ENCODE results near the gene FAM32A.

FAM32A gene

DNA sequence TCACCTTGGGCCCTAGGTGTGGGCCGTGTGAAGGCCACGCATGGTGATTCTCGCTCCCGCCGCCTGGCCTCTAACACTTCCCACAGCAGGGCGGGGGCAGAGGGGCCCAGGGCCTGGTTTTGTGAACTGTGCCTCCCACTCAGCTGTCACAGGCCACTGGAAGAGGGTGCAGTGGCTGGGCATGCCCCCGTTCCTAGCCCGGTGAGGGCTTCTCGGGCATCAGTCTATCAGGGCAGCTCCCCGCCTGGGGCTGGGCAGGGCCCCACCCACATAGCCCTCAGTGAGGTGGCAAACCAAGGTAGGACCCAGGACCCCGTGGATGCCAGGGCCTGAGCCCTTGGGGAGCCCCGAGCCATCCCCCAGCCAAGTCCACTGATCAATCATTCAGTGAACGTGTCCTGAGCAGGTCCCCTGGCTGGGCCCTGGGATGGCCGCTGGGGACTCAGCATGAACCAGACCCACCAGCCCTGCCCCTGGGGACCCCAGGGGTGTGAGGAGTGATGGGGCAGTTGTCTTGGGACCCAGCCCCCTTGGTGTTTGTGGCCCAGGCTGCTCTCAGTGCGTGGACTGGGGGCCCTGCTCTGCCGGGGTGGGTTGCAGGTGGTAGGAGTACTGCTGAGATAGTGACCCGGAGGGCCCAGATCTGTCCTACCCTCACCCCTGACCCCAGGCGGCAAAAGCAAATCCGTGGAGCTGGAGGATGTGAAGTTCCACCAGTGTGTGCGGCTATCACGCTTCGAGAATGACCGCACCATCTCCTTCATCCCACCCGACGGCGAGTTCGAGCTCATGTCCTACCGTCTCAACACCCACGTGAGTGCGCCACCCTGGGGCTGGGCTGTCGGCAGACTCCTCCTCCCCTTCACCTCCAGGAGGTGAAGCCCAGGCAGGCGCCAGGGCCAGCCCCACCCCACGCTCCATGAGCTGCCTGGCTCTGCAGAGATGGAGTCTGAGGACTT lies 41.9 kb downstream of the FAM32A start:
- no peak for DNase-seq

DNA sequence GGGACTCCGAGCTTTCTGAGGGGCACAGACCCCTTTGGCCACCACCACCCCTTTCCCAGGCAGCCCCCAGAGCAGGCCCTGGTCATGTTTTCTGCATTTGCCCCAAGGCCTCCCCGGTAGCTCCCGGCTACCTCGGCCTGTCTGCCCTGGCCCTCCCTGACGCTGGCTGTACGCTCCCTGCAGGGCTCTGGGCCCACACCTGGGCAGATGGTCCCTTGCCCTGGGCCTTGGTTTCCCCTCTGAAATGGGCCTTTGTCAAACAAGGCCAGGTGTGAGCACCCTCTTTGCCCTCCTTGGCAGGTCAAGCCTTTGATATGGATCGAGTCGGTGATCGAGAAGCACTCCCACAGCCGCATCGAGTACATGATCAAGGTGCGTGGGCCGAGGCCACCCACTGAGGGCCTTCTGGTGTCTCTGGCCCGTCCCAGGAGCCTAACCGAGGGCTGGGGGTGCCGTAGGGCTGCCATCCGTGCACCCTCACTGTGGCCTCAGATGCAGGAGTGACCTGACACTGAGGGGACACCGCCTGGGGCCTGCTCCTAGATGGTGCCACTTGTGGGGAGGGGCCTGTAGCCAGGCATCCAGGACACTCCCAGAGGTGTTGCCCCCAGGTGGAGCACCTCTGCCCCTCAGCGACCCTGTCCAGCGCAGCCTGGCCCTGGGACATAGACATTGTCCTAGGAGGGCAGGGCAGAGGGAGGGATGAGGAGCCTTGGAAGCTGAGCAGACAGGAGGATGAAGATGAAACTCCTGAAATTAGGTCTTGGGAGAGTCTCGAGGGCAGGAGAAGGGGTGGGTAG lies 42.8 kb downstream of the FAM32A start:
- no peak for DNase-seq

GRCh38 chr19:16228637-16229321 lies 43.6 kb downstream of the FAM32A start:
- DNase-seq = no peak

GRCh38 chr19:16229322-16229641 lies 44.1 kb downstream of the FAM32A start:
- no peak for DNase-seq

GRCh38 chr19:16232127-16232526 lies 46.9 kb downstream of the FAM32A start:
- DNase-seq = no peak

GRCh38 chr19:16232568-16232967 lies 47.4 kb downstream of the FAM32A start:
- no peak for DNase-seq

GRCh38 chr19:16233081-16233776 lies 48.0 kb downstream of the FAM32A start:
- no peak for DNase-seq

DNA sequence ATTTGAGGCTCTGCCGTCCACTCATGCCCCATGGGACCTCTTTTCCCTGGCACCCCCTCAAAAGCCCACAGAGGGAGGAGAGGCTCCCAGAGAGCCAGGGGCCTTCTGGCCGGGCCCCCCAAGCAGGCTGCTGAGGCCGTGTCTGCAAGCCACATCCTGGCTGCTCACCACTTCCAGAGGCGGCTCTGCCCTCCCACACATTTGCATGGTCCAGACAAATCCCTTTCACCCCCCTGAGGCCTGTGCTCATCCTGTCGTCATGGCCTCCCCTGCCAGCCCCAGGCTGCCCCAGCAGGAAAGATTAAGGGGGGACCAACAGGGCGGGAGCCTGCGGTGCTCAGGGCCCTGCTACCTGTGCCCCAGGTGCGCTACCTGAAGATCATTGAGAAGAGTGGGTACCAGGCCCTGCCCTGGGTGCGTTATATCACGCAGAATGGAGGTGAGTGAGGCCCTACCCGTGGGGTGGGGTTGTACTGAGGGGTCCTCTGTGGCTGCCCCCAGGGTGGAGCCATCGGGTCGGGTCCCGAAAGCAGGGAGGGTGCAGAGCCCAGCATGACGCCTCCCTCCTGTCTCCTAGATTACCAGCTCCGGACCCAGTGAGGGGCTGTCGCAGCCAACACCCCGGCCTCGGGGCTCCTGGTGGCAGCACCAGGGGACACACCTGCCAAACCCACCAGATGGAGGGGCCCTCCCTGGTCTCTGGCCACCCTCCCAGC lies 48.8 kb downstream of the FAM32A start:
- DNase-seq = no peak

DNA sequence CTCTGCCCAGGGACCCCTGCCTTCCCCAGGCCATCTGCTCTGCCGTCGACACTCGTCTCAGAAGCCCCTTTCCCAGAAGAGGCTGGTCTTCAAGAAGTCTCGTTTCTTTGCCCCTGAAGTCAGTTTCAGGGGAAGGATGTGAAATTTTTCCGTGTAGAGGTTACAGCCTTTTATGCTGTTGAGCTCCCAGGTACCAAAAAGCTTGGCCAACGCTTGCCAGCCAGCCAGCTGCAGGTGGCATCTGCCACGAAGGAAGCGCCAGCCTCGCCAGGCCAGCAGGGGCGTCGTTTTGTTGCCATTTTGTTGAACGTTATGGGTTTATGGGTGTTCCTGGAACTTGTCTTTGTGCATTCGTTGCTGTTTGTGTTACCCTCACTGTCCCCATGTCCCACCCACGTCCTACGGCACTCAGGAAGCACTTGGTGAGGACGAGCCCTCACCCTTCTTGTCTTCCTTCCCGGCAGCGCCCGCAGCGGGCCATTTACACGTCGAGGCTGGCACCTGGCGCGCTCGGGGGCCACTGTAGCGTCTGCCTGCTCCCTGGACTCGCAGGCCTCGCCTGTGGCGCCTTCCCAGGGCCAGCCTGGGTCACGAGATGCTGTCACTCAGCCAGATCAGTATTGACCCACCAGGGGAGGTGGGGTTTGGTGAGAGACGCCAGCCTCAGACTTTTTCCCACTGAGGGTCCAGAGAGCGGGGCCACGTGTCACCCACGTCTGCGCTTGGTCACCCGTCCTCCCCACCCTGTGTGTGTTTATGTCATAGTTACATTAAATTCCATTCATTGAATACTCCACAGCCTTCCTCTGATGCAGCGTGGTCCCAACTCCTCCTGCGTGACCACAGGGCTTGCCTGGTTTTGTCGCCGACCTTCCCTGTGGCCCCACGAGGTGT lies 49.6 kb downstream of the FAM32A start:
- DNase-seq = no peak

GRCh38 chr19:16235811-16236652 lies 50.8 kb downstream of the FAM32A start:
- no peak for DNase-seq
